Heart right ventricle (tissue), 16 donors: Measurements from ENCODE around the gene PLEKHN1. TPM values are rescaled to one million over a fixed set of nuclear protein-coding genes. Genes with fewer than 3 reads are reported as not detected.

ENCODE experiments used
- ATAC-seq, 8 donors: fragments of 200-7000 bp; cut with Tn5 transposase; one replicate each; pipeline ENCODE4 v1.9.1; 2020; ENCODE audit warnings: mild to moderate bottlenecking in 8 of 8, moderate library complexity in 8 of 8, moderate number of reproducible peaks in 1 of 8
- DNase-seq, 2 donors: peaks; one replicate each; pipeline ENCODE4 v3.0.0-alpha.2; 2020
- H3K27ac ChIP-seq, 10 donors: fragments of 200-600 bp; sonication (generic) in 2 of 10; one replicate each; pipeline versions ENCODE4 v1.5.0 to v1.8.0; 2020 to 2022; ENCODE audit warnings: mild to moderate bottlenecking in 3 of 10
- H3K27me3 ChIP-seq, 7 donors: fragments of 200-600 bp; one replicate each; pipeline ENCODE4 v1.8.0; 2021 to 2022; ENCODE audit warnings: mild to moderate bottlenecking in 2 of 7
- H3K36me3 ChIP-seq, 9 donors: fragments of 200-600 bp; sonication (generic) in 1 of 9; one replicate each; pipeline versions ENCODE4 v1.5.0 to v1.8.0; 2020 to 2022; ENCODE audit warnings: mild to moderate bottlenecking in 2 of 9
- H3K4me1 ChIP-seq, 9 donors: fragments of 200-600 bp; sonication (generic) in 1 of 9; one replicate each; pipeline versions ENCODE4 v1.5.0 to v1.8.0; 2020 to 2022; ENCODE audit warnings: mild to moderate bottlenecking in 4 of 9
- H3K4me3 ChIP-seq, 10 donors: fragments of 200-600 bp; sonication (generic) in 2 of 10; one replicate each; pipeline versions ENCODE4 v1.5.0 to v1.8.0; 2020 to 2022; ENCODE audit warnings: mild to moderate bottlenecking in 7 of 10, moderate library complexity in 2 of 10
- H3K9me3 ChIP-seq, 11 donors: fragments of 200-600 bp in 10 of 11; sonication (generic) in 2 of 11; one replicate each; pipeline versions ENCODE4 v1.5.0 to v1.8.0; 2013 to 2022; ENCODE audit warnings: mild to moderate bottlenecking in 2 of 11, control low read depth in 1 of 11, moderate library complexity in 1 of 11
- WGBS, 2 donors: extraction: QIAGEN DNeasy Blood & Tissue Kit; methylation state at CpG; one replicate each; pipeline ENCODE4 v1.1.7; 2013; ENCODE audit warnings: inconsistent platforms in 1 of 2; 5-methylcytosine and 5-hydroxymethylcytosine counted together
- intact Hi-C, 10 donors: fragments of 100-400 bp; cut with DNase I; formaldehyde crosslinking; loops; one replicate each; pipeline versions ENCODE4 v1.11.1 to v1.14.2; 2022
- polyA plus RNA-seq, 2 donors: library from polyadenylated mRNA; stranded (reverse); fragments of 200-250 nt; gene quantifications; one replicate each; pipeline ENCODE4 v1.2.3, GENCODE V29; 2013
- total RNA-seq, 10 donors: library from RNA; stranded (reverse); fragmentation: NEBNext Ultra II Directional in 3 of 10; extraction: Animal tissue kit (Norgen Biotek cat#: 25700) in 3 of 10; gene quantifications; one replicate each; pipeline versions ENCODE4 v1.2.1 to v1.2.4, GENCODE V29; 2021 to 2023
- TF ChIP-seq, protein P1 (sequence below), 9 donors: fragments of 200-600 bp; sonication (generic) in 2 of 9; IDR thresholded peaks; one replicate each; pipeline versions ENCODE4 v1.5.0 to v1.8.0; 2021 to 2022; ENCODE audit warnings: antibody characterized with exemption in 9 of 9, mild to moderate bottlenecking in 5 of 9, moderate library complexity in 1 of 9
- donor health status: Arrhythmogenic right ventricular cardiomyopathy.
- donor health status: ischemic (EF 13 %, LVEDD 7.1; RV severe dilation, severe dysfunction).
- donor health status: healthy with polysubstance abuse.
- donor health status: DM: no; HTN: yes; CAD: no.
- donor health status: DM: no; HTN: no; CAD: no.
- donor health status: ischemic (EF 25% LVEDD 6.9; RV normal size, moderate dysfunction).
- donor health status: ischemic (EF 25% LVEDD 5.7; RV mildly dilated, moderate dysfunction).
- donor health status: healthy.
- donor health status: DM: yes; HTN: yes; CAD: no.
- donor health status: Ischemic cardiomyopathy.
- donor health status: ischemic (EF 35%, LVEDD 5.7; RV mildly dilated, moderate dysfunction).
- donor health status: nonischemic (EF 11% LVEDD 7.7; RV severe dilation, severe dysfunction).
- donor health status: DM: yes; HTN: yes; CAD: no.
- donor health status: PGD.
- donor health status: ischemic (EF 29% LVEDD 5.4; RV normal size, mild dysfunction).
- donor health status: nonischemic (EF 23%, LVEDD 6.1; RV moderate dilation, normal function).

The PLEKHN1 gene
- total and polyA plus RNA-seq, 12 donors, result 0.13 to 0.37 (median 0.29) TPM; not detected in 8

DNA sequence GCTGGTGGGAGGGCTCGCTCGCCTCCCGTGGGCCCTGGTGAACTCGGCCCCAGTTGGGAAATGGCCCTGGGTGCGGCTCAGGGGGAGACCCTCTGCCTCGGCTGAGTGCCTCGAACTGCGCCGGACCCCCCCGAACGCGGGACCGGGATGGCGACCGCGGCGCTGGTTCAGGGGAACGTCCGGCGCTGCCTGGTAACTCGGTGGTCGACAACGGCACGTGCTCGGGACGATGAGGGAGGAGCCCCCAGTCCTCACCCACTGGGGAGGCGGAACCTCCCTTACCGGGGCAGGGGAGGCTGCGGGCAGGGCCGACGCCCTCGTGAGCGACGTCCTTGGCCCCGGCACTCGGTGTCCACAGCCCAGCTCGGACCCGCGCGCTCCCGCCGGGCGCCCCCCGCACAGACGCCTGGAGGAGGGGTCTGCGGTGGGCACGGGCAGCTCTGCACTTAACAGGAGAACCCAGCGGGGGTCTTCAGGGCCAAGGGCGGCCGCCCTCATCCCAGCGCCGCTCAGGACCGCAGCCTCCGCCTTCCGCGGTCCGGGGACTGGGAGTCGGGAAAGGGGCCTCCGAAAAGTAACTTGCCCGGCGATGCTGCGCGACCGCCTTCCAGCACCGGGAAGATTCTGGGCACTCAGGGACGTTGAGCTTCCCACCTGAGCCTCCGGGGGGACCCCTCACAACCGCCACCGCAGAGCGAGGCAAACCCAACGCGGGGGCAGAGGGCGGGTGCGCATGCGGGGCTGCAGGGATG lies 31.9 kb downstream of the PLEKHN1 start:
- peak; percentile 16 to 31 for DNase-seq
- Histone ChIP-seq H3K9me3 (no peaks in the 10 kb centered on the region), H3K4me1 (peaks cover 0 to 41% (median 21%) of the 10 kb centered on the region in 9 donors), H3K27ac (peak overlapping the region in 7 of 10 donors; percentile 98 to 100 (median 100)), H3K27me3 (peaks cover 0 to 86% (median 0%) of the 10 kb centered on the region in 7 donors), H3K36me3 (peaks cover 0 to 12% (median 0%) of the 10 kb centered on the region in 9 donors), H3K4me3 (peak overlapping the region; percentile 52 to 94 (median 76))
- TF ChIP-seq, protein P1, sequence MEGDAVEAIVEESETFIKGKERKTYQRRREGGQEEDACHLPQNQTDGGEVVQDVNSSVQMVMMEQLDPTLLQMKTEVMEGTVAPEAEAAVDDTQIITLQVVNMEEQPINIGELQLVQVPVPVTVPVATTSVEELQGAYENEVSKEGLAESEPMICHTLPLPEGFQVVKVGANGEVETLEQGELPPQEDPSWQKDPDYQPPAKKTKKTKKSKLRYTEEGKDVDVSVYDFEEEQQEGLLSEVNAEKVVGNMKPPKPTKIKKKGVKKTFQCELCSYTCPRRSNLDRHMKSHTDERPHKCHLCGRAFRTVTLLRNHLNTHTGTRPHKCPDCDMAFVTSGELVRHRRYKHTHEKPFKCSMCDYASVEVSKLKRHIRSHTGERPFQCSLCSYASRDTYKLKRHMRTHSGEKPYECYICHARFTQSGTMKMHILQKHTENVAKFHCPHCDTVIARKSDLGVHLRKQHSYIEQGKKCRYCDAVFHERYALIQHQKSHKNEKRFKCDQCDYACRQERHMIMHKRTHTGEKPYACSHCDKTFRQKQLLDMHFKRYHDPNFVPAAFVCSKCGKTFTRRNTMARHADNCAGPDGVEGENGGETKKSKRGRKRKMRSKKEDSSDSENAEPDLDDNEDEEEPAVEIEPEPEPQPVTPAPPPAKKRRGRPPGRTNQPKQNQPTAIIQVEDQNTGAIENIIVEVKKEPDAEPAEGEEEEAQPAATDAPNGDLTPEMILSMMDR (IDR thresholded peaks at IDR 0.05), result no peak
- ATAC-seq, result no peak
- WGBS, 2 donors, result 48 to 52% methylated on average over 71 to 75 of the region's 75 CpGs
- intact Hi-C loops, result no loop called here

DNA sequence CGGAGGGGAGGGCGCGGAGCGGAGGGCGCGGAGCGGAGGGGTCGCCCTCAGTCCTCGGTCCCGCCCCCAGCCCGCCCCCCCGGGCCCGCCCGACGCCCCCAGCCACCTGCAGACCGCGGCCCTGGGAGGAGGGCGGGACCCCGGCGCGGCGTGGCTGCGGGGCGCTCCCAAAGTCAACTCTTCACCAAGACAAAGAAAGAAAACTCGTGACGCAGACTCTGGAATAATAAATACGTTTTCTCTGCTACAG lies 32.4 kb downstream of the PLEKHN1 start:
- Histone ChIP-seq H3K27ac (peak overlapping the region; percentile 96 to 100 (median 100)), H3K4me3 (peak overlapping the region; percentile 52 to 94 (median 76)), H3K4me1 (peaks cover 0 to 44% (median 21%) of the 10 kb centered on the region in 9 donors), H3K9me3 (no peaks in the 10 kb centered on the region), H3K27me3 (peaks cover 0 to 91% (median 0%) of the 10 kb centered on the region in 7 donors), H3K36me3 (peaks cover 0 to 17% (median 0%) of the 10 kb centered on the region in 9 donors)
- WGBS, 2 donors, result 1 to 10% methylated on average over 18 to 26 of the region's 27 CpGs
- no peak for DNase-seq
- TF ChIP-seq, protein P1 (IDR thresholded peaks at IDR 0.05), result no peak
- intact Hi-C loops, result no loop called here
- ATAC-seq, result no peak

DNA sequence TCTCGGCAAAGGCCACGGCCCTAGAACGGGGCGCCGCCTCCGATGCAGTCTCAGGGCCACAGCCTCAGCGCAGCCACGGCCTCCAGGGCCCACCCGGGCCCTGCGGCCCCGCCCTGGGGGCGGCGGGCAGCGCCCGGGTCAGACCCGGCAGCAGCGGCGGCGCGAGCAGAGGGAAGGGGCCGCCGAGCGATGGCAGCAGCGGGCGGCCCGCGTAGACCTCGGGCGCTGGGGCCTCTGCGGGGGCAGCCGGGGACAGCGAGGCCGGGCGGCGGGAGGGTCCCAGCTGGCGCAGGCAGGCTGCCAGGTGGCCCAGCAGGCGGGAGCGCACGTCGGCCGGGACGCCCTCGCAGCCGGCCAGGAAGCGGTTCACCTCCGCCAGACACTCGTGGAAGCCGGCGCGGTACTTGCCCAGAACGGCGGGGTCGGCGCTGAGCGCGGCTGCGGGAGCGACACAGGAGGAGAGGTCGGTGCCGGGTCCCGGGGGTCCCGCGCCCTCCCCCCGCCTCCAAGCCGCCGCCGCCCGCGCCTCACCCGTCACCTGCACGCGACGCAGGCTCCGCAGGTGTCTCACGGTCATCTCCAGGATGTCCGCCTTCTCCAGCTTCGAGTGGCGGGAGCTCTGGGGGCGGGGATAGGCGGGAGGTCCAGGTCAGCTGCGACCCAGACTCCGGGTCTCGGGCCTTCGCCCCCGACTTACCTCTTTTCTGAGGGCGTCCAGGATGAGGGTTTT lies 32.9 kb downstream of the PLEKHN1 start:
- 1% methylated on average over 79 to 86 of the region's 86 CpGs for WGBS, 2 donors
- TF ChIP-seq, protein P1 (IDR thresholded peaks at IDR 0.05), result peak in 2 of 9 donors; percentile 13 to 40
- H3K36me3 ChIP-seq, result peaks cover 0 to 17% (median 0%) of the 10 kb centered on the region in 9 donors
- ATAC-seq (peak in 3 of 8 donors; percentile 2 to 3 (median 2)), DNase-seq (peak; percentile 25 to 54)
- H3K9me3 ChIP-seq, result no peaks in the 10 kb centered on the region
- peak overlapping the region; percentile 96 to 100 (median 100) for H3K27ac ChIP-seq
- peak overlapping the region; percentile 52 to 94 (median 76) for H3K4me3 ChIP-seq
- peaks cover 0 to 47% (median 22%) of the 10 kb centered on the region in 9 donors for H3K4me1 ChIP-seq
- peaks cover 0 to 93% (median 0%) of the 10 kb centered on the region in 7 donors for H3K27me3 ChIP-seq
- intact Hi-C loops, result no loop called here

DNA sequence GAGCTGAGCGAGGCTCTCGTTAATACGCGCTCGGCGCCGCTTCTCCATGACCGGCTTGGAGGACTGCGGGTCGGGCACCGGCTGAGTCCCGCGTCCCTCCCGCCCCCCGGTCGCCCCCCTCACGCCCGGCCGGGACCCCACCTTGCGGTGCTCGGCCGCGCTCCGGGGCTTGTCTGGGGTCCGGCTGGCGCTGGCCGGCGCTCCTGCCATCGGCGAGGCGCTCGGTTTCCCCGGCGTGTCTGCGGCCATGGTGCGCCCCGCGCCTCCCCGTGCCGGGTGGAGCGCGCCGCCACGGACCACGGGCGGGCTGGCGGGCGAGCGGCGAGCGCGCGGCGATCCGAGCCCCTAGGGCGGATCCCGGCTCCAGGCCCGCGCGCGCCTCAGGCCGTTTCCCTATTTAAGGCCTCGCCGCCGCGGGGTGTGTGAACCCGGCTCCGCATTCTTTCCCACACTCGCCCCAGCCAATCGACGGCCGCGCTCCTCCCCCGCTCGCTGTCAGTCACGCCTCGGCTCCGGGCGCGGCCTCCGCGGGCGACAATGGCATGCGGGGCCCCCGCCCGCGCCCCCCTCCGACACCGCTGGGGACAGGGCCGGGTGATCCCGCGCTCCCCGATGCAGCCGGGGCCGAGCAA lies 33.6 kb downstream of the PLEKHN1 start, which contains the start of gene HES4:
HES4 (minus strand) TSS at position 373 of the 632 bp plus-strand sequence; CDS start at position 249, 124 bp downstream.
- peaks cover 3 to 54% (median 28%) of the 10 kb centered on the region in 9 donors for H3K4me1 ChIP-seq
- peaks cover 0 to 17% (median 0%) of the 10 kb centered on the region in 9 donors for H3K36me3 ChIP-seq
- peak within 1 kb of the TSS; percentile 52 to 94 (median 76) for H3K4me3 ChIP-seq
- peaks cover 0 to 93% (median 0%) of the 10 kb centered on the region in 7 donors for H3K27me3 ChIP-seq
- no peaks in the 10 kb centered on the region for H3K9me3 ChIP-seq
- TF ChIP-seq, protein P1 (IDR thresholded peaks at IDR 0.05), result peak in 1 of 9 donors; percentile 9
- peak; percentile 76 to 87 (median 82) for ATAC-seq
- peak; percentile 94 to 96 for DNase-seq
- peak within 1 kb of the TSS; percentile 96 to 100 (median 100) for H3K27ac ChIP-seq
- WGBS, 2 donors, result 0 to 1% methylated on average over 89 to 95 of the region's 95 CpGs
- intact Hi-C loops, result no loop called here
